ENCODE measurements around the gene ATP6V1E1. TPM values are rescaled to one million over a fixed set of nuclear protein-coding genes. Genes with fewer than 3 reads are reported as not detected.
"Not testable (repeated sequence)": the region's sequence is repeated elsewhere in the genome, so short reads cannot be mapped to it uniquely, and the experiment has no call there.

Gene ATP6V1E1
- total and polyA plus RNA-seq, 7 experiments from 2014 or later: 51.0 to 120 (median 86.5) TPM

DNA sequence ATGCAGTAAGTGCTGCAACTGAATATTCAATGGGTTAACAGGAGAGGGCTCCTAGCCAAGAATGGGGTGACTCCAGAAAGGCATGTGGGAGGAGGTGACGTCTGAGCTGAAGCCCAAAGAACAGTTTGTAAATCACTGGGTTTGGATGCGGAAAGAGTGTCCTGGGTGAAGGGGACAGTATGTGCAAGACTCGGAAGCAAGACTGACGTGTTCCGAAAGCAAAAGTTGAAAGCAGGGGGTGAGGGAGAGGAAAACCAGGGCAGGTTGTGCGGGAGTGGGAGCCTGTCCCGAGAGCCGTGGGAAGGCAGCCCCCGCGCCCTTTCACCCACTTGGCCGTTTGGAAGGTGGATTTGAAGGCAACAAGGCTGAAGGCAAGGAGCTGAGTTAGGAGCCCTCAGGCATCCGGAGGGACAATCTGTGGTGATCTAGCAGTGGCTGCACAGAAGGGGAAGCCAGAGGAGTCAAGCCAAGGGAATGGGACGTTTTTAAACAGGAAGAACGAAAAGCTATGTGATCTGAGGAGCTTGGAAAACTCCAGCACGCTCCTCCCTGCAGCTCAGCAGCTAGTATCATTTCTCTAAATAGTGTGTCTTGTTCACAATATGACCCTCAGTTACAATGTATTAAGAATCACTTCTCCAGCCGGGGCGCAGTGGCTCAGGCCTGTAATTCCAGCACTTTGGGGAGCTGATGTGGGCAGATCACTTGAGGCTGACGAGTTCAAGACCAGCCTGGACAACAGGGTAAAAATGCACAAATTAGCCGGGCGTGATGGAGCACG is 57.5 kb downstream of the ATP6V1E1 start:
- intact Hi-C loops (cut with micrococcal nuclease): no loop called here
- ChIA-PET CTCF (no interaction called here), POLR2A (no interaction called here)
- H3K9me3 ChIP-seq (ENCODE audit: control insufficient read depth in 2 of 3, low read length in 3 of 3): no peaks in the 10 kb centered on the region
- Mint-ChIP-seq H3K9me3 (peaks cover 0 to 2% (median 0%) of the 10 kb centered on the region in 11 donors), H3K27ac (peak overlapping the region in 1 of 9 donors; percentile 43), H3K4me1 (peaks cover 0 to 1% (median 0%) of the 10 kb centered on the region in 7 donors), H3K36me3 (no peaks in the 10 kb centered on the region), H3K27me3 (peaks cover 0 to 20% (median 9%) of the 10 kb centered on the region in 5 donors), H3K4me3 (no peak overlapping the region)
- no peaks in the 10 kb centered on the region for H3K36me3 ChIP-seq (ENCODE audit: control insufficient read depth in 2 of 3, insufficient read depth in 3 of 3, low read length in 3 of 3)
- ATAC-seq: no peak
- no peak overlapping the region for H3K4me3 ChIP-seq (ENCODE audit: low read length)
- no peaks in the 10 kb centered on the region for H3K27me3 ChIP-seq (ENCODE audit: control insufficient read depth in 2 of 2, insufficient read depth in 2 of 2, low read length in 2 of 2)
- no peak overlapping the region for H3K27ac ChIP-seq (ENCODE audit: low read depth, low read length)
- H3K4me1 ChIP-seq (ENCODE audit: control insufficient read depth in 2 of 2, insufficient read depth in 2 of 2, low read length in 2 of 2): no peaks in the 10 kb centered on the region
- no peak for DNase-seq

DNA sequence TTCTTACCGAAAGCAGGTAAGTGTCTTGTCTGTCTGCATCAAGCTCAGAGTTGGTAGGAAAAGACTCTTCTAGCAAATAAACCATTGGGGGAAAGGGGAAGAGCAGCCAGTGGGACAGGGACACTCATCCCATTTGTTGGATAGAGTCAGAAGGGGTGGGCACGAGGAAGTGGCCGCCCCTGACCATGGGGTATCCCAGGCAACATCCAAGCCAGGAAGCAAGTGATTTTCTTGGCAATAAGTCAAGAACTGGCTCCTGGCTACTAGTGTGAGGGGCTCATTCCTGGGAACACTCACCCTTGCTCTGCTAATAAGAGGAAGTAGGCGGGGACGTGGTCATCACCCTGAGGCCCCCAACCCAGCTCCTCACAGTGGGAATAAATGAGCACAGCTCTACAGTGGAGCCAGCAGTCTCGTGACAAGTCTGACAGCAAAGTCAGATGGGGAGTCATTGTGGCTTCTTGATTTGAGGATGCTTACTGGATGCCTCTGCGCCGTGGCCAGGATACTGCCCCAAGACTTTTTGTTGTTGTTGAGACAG is 58.5 kb downstream of the ATP6V1E1 start:
- H3K9me3 ChIP-seq (ENCODE audit: control insufficient read depth in 2 of 3, low read length in 3 of 3): no peaks in the 10 kb centered on the region
- H3K27me3 Mint-ChIP-seq: peaks cover 0 to 20% (median 9%) of the 10 kb centered on the region in 5 donors

DNA sequence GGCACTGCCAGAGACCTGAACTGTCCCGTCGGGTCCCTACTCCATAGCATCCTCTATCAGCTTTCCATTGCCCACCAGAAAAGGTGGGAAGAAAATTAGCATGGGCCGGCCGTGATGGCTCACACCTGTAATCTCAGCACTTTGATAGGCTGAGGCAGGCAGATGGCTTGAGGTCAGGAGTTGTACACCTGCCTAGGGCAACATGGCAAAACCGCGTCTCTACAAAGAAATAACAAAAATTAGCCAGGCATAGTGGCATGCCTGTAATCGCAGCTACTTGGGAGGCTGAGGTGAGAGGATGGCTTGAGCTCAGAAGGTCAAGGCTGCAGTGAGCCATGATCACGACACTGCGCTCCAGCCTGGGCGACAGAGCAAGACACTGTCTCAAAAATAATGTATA is 61.8 kb downstream of the ATP6V1E1 start:
- CTCF ChIA-PET: no interaction called here
- peaks cover 0 to 4% (median 0%) of the 10 kb centered on the region in 11 donors for H3K9me3 Mint-ChIP-seq
- intact Hi-C loops (cut with micrococcal nuclease): no loop called here

More for the DNA sequence above, 58.5 kb downstream of the ATP6V1E1 start:
- CTCF ChIA-PET: no interaction called here
- POLR2A ChIA-PET: no interaction called here
- Histone ChIP-seq H3K4me3 (ENCODE audit: low read length) (no peak overlapping the region), H3K36me3 (ENCODE audit: control insufficient read depth in 2 of 3, insufficient read depth in 3 of 3, low read length in 3 of 3) (no peaks in the 10 kb centered on the region), H3K4me1 (ENCODE audit: control insufficient read depth in 2 of 2, insufficient read depth in 2 of 2, low read length in 2 of 2) (no peaks in the 10 kb centered on the region), H3K27me3 (ENCODE audit: control insufficient read depth in 2 of 2, insufficient read depth in 2 of 2, low read length in 2 of 2) (no peaks in the 10 kb centered on the region), H3K27ac (ENCODE audit: low read depth, low read length) (no peak overlapping the region)
- Mint-ChIP-seq H3K9me3 (peaks cover 0 to 4% (median 0%) of the 10 kb centered on the region in 11 donors), H3K4me3 (no peak overlapping the region), H3K4me1 (peaks cover 0 to 1% (median 0%) of the 10 kb centered on the region in 7 donors), H3K27ac (no peak overlapping the region), H3K36me3 (no peaks in the 10 kb centered on the region)
- ATAC-seq (no peak), DNase-seq (no peak)
- intact Hi-C loops (cut with micrococcal nuclease): no loop called here

GRCh38 chr22:17566016-17566687 is 62.4 kb downstream of the ATP6V1E1 start:
- H3K4me1 Mint-ChIP-seq; H3K4me3 ChIP-seq (ENCODE audit: low read length); H3K27ac ChIP-seq (ENCODE audit: low read depth, low read length); H3K36me3 ChIP-seq (ENCODE audit: control insufficient read depth in 2 of 3, insufficient read depth in 3 of 3, low read length in 3 of 3); H3K4me3 Mint-ChIP-seq; DNase-seq; ATAC-seq; H3K4me1 ChIP-seq (ENCODE audit: control insufficient read depth in 2 of 2, insufficient read depth in 2 of 2, low read length in 2 of 2); POLR2A ChIA-PET; H3K9me3 Mint-ChIP-seq; H3K36me3 Mint-ChIP-seq; intact Hi-C loops (cut with micrococcal nuclease); H3K9me3 ChIP-seq (ENCODE audit: control insufficient read depth in 2 of 3, low read length in 3 of 3); CTCF ChIA-PET; H3K27me3 ChIP-seq (ENCODE audit: control insufficient read depth in 2 of 2, insufficient read depth in 2 of 2, low read length in 2 of 2): not testable (repeated sequence)
- peaks cover 0 to 11% (median 6%) of the 10 kb centered on the region in 5 donors for H3K27me3 Mint-ChIP-seq
- H3K27ac Mint-ChIP-seq: peak overlapping the region in 1 of 9 donors; percentile 72

More for the DNA sequence above, 61.8 kb downstream of the ATP6V1E1 start:
- Histone ChIP-seq H3K4me3 (ENCODE audit: low read length) (no peak overlapping the region), H3K27ac (ENCODE audit: low read depth, low read length) (no peak overlapping the region), H3K36me3 (ENCODE audit: control insufficient read depth in 2 of 3, insufficient read depth in 3 of 3, low read length in 3 of 3) (no peaks in the 10 kb centered on the region), H3K9me3 (ENCODE audit: control insufficient read depth in 2 of 3, low read length in 3 of 3) (no peaks in the 10 kb centered on the region), H3K4me1 (ENCODE audit: control insufficient read depth in 2 of 2, insufficient read depth in 2 of 2, low read length in 2 of 2) (no peaks in the 10 kb centered on the region), H3K27me3 (ENCODE audit: control insufficient read depth in 2 of 2, insufficient read depth in 2 of 2, low read length in 2 of 2) (no peaks in the 10 kb centered on the region)
- Mint-ChIP-seq H3K27me3 (peaks cover 0 to 15% (median 7%) of the 10 kb centered on the region in 5 donors), H3K36me3 (no peaks in the 10 kb centered on the region), H3K4me3 (no peak overlapping the region), H3K27ac (no peak overlapping the region), H3K4me1 (peaks cover 0 to 1% (median 0%) of the 10 kb centered on the region in 7 donors)
- POLR2A ChIA-PET: no interaction called here
- DNase-seq (no peak), ATAC-seq (no peak)

DNA sequence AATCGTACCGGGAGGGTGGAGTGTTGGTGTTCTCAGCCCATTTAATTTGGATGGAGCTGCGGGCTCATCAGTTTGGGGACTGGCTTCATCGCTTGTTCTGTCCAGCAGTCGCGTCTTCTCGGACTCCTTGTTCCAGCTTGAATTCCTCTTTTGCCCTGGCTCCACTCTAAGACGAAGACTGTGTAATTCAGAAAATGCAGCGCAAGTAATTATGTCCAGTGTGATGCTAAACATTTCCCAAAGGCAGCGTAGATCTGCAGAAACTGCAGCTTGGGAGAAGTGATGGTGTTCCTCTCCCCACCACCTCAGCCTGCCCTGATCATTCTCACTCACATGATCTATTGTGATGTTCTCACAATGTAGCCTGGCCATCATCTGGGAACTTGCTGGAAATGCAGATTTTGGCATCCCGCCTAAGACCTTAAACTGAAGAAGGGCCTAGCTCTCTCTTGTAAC is 64.6 kb downstream of the ATP6V1E1 start:
- DNase-seq: no peak
- H3K36me3 ChIP-seq (ENCODE audit: control insufficient read depth in 2 of 3, insufficient read depth in 3 of 3, low read length in 3 of 3): no peaks in the 10 kb centered on the region
- H3K4me3 ChIP-seq (ENCODE audit: low read length): no peak overlapping the region
- H3K9me3 Mint-ChIP-seq: peaks cover 0 to 4% (median 0%) of the 10 kb centered on the region in 11 donors
- no peaks in the 10 kb centered on the region for H3K9me3 ChIP-seq (ENCODE audit: control insufficient read depth in 2 of 3, low read length in 3 of 3)
- no peaks in the 10 kb centered on the region for H3K27me3 ChIP-seq (ENCODE audit: control insufficient read depth in 2 of 2, insufficient read depth in 2 of 2, low read length in 2 of 2)
- no peak overlapping the region for H3K4me3 Mint-ChIP-seq
- H3K4me1 ChIP-seq (ENCODE audit: control insufficient read depth in 2 of 2, insufficient read depth in 2 of 2, low read length in 2 of 2): no peaks in the 10 kb centered on the region
- H3K4me1 Mint-ChIP-seq: peaks cover 0 to 1% (median 0%) of the 10 kb centered on the region in 7 donors
- H3K36me3 Mint-ChIP-seq: no peaks in the 10 kb centered on the region
- H3K27me3 Mint-ChIP-seq: peaks cover 0 to 5% (median 4%) of the 10 kb centered on the region in 5 donors
- intact Hi-C loops (cut with micrococcal nuclease): no loop called here
- POLR2A ChIA-PET: no interaction called here
- no peak overlapping the region for H3K27ac ChIP-seq (ENCODE audit: low read depth, low read length)
- CTCF ChIA-PET: no interaction called here
- H3K27ac Mint-ChIP-seq: no peak overlapping the region
- no peak for ATAC-seq

DNA sequence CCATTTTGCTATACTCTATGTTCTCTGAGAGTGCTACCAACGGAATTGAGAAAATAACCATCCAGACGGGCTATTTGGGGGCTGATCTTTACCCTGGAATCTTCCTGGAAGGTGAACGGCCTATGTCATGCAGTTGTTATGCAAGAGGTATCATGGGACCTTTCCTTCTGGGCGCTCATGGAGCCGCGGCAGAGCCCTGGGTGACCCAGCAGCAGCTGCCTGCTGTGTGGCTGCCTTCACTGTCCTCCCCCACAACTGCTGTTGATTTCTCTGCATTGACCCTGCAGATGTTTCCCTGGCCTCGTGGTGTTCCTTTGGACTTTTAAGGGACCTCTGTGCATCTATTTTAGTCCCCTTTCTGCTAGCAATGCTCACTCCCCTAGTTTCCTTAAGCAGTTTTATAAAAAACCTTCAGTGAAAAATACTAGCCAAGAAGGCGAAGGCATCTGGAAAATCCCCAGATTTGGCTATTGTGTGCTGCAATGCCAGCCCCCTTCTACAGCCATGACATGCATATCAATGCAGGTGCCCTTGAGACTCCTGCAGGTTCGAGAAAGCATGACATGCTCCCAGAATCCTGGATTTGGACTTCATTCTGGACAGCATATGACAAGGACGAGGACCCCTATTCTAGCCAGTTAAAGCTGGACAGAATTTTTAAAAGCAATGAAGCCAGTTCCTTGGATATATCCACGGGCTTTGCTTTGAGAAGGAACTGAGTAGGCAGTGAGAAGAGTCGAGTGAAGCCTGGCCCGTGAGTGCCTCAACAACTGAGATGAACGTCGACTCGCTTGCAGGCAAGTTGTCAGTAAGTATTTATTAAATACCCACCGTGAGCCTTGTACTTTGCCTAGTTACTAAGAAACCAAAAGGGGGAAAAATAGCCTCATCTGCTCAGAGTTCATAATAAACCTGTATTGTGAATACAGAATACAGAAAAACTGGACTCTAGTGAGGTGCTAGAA is 65.4 kb downstream of the ATP6V1E1 start, which contains the start of gene SLC25A18:
Gene SLC25A18, plus strand, starts transcription at position 593 of the 965 bp plus-strand sequence. CDS start 16,447 bp downstream, outside the sequence.
- no peaks in the 10 kb centered on the region for H3K4me1 ChIP-seq (ENCODE audit: control insufficient read depth in 2 of 2, insufficient read depth in 2 of 2, low read length in 2 of 2)
- CTCF ChIA-PET: no interaction called here
- H3K4me3 Mint-ChIP-seq: no peak within 1 kb of the TSS

More for the DNA sequence above, 65.4 kb downstream of the ATP6V1E1 start, which contains the start of gene SLC25A18:
- POLR2A ChIA-PET: no interaction called here
- Mint-ChIP-seq H3K4me1 (peaks cover 0 to 1% (median 0%) of the 10 kb centered on the region in 7 donors), H3K27ac (no peak within 1 kb of the TSS), H3K36me3 (no peaks in the 10 kb centered on the region), H3K27me3 (peaks cover 0 to 5% (median 4%) of the 10 kb centered on the region in 5 donors), H3K9me3 (peaks cover 0 to 4% (median 0%) of the 10 kb centered on the region in 11 donors)
- Histone ChIP-seq H3K27ac (ENCODE audit: low read depth, low read length) (no peak within 1 kb of the TSS), H3K36me3 (ENCODE audit: control insufficient read depth in 2 of 3, insufficient read depth in 3 of 3, low read length in 3 of 3) (no peaks in the 10 kb centered on the region), H3K9me3 (ENCODE audit: control insufficient read depth in 2 of 3, low read length in 3 of 3) (no peaks in the 10 kb centered on the region), H3K27me3 (ENCODE audit: control insufficient read depth in 2 of 2, insufficient read depth in 2 of 2, low read length in 2 of 2) (no peaks in the 10 kb centered on the region), H3K4me3 (ENCODE audit: low read length) (no peak within 1 kb of the TSS)
- ATAC-seq (no peak), DNase-seq (no peak)
- intact Hi-C loops (cut with micrococcal nuclease): no loop called here

All from naive thymus-derived CD4-positive, alpha-beta T cell (primary cell).